GM18502 (cell line): Measurements from ENCODE around the gene NR1I3.
A peak's percentile ranks its signal among the peaks of the same experiment; 100 is the strongest.

Experiments used
- ATAC-seq: cut with Tn5 transposase; IDR thresholded peaks from one replicate; pipeline ENCODE4 v1.9.1; 2021; ENCODE audit warnings: mild to moderate bottlenecking; ENCODE audit not compliant: unreplicated experiment, poor library complexity

The NR1I3 gene

DNA sequence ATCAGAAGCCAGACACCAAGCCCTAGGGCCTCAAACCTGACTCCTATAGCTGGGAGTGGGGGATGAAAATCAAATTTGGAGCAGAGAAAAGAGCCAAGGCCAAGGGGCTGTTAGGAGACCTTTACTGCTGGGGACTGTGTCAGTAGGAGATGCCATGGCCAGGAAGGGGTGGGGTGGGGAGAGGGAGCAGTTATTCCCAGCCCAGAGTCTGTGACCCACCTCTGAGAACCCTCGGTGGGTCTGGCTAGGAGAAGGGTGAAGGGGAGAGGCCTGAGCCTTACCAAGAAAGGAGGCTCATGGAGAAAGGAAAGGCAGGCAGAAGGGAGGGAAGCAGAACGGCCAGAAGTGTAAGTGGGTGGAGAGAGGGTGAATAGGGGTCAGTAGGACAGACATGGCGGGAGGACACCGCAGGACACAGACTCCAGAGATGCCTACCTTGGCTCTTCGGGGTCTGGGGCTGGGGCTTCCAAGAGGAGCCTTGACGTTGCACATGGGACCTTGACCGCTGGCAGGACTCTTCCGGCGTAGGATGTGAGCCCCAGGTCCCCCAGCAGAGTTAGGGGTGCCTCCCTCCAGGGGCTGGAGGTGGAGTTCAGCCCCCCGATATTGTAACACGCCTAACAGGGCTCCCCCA, 40.3 kb downstream of the NR1I3 start:
- ATAC-seq, result no peak

DNA sequence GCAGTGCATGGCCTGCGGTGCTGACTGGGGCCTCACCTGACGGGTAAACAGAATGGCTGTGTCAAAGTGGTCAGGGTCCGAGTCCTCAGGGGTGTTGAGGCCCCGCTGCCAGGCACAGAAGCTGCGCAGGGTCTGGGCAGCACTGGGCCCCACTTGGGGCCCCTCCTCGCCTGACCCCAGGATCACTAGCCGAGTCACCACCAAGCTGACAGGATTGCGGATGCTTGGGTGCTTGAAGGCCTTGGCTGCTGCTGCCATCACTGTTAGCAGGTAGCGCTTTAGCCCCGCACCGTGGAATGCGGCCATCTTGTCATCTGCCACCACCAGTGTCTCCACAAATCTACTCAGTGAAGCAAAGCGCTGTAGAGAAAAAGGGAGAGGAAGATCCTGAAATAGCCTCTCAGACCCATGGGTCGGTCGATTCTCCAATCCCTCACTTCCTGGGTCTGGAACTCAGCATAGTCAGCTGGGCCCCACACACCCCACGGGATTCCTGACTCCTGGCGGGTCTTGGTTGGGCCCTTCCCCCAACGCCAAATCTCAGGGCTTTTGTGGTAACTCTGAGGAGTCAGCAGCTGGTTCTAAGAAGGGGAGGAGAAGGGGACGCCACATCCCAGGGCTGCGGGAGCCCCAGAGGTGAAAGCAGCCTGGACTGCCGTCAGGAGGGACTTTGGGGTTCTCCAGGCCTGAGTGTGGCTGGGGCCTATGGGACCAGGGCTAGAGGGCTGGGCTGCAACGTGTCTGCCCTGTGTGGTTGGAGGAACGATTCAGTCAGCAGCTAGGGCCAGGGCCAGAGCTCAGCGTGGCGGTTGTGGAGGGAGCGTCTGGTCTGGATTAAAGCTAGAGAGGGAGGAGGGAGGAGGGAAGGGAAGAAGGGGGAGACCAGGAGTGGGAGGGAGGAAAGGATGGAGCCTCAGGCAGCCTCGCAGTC, 41.2 kb downstream of the NR1I3 start:
- no peak for ATAC-seq

DNA sequence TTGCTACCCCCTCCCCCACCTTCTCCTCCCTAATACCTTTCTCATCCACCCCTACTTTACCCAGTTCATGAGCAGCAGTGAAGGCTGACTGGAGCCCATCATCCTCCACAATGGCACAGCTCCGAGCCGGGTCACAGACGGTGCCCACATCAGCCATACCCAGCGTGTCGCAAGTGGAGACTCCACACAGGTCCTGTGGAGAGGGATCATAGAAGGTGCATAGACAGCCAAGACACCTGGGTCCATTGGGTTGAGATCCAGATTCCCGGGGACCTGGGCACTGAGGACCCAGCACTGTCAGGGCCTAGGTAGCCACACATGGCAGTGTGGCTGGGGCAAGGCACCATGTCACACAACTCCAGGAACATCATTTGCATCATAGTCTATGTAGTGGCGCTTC, 41.9 kb downstream of the NR1I3 start:
- no peak for ATAC-seq

DNA sequence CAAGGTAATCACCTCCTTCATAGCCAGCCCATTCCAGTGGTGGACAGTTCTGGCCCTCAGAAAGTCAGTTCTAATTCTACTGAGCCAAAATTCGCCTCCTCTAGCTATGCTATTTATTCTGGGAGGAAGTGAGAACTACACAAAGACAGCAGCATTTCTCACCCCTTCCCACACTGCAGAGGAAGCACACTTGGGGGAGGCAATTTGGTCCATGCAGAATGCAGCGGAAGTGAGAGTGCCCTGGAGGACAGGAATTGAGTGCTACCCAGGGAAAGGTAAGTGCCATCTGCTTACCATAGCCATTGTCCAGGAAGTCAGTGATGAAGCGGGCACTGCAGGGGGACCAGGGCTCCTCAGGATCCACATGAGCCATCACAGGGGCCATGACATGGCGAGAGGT, 42.8 kb downstream of the NR1I3 start:
- ATAC-seq, result no peak

DNA sequence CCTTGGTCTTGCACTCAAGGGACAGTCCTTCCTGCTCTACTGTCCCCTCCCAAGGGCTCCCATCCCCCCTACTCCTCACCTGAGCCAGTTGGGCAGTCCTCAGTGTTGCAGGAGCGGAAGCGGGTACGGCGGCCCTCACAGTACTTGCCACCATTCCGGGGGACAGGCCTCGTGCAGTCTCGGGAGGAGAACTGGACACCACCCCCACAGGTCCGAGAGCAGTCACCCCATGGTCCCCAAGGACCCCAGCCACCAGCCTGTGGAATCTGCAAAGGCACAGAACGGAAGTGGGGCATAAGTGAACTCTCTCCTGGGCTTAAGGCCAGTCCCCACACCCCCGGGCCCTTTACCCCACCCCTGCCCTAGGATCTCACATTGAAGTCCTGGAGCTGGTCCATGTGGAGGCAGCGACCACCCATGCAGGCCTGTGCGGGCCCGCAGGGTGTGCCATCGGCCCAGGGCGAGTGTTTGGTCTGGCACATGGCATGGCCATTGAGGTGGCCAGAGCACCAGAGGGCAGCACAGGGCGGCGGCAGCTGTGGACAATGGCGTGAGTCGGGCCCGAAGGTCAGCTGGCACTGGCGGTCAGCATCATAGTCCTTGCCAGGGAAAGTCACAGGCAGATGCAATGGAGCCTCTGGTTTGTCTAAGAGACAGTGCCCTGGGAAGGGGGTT, 44.3 kb downstream of the NR1I3 start:
- ATAC-seq, result no peak

DNA sequence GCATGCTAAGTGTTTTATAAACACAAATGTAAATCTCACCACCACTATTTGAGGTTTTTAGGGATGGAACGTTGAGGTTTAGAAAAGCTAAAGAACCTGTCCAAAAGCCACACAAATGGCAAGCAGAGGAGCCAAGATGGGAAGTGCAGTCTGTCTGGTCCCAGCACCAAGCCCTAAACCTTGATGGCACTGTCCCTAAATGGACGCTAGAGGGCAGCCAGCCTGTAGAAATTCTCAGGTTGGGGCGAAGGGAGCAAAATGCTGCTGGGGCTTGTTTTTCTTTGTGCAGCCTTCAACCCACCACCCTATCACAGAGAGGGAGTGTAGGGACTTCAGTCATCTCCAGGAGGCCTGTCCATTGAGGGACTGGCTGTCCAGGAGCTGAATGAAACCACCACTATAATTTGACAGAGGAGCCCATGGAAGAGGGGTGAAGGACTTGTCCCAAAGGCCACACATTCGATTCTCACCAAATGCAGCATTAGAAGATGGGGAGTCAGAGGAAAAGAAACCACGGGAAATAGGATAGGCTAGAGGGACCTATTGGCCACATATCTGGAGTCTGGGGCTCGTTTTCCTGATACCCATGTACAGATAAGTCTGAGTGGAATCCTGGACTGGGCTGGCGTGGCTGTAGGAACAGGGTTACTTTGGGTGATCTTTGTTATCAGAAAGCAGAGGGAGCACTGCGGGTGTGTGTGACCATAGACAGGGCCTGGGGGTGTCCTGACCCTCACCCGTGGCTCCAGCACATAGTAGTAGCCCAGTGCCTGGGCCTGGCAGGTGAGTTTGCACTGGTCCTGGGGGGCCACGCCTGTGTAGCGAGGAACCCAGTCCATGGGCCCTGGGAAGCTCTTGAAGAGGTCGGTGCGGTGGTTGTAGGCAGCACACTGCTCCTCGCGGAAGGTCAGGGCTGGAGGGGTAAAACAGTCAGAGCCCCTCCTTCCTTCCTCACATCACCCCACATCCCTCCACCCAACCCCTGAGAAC, 45.2 kb downstream of the NR1I3 start:
- peak; percentile 61 for ATAC-seq

DNA sequence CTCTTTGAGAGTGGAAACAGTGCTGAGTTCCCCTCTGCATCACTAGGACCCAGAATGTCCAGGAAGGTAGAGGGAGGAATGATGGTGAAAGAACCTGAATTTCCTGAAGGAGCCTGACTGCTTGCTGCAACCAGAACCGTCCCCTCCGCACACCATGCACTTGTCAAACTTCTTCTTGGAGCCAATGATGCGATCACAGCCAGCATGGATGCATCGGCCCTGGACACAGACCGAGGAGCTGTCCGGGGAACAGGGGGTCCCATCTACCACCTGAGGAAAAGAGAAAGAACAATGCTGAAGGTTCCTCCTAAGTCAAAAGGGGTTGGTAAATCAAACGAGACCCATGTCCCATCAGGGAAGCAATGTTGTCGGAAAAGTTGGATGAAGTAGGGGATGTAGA, 46.0 kb downstream of the NR1I3 start:
- ATAC-seq, result no peak

DNA sequence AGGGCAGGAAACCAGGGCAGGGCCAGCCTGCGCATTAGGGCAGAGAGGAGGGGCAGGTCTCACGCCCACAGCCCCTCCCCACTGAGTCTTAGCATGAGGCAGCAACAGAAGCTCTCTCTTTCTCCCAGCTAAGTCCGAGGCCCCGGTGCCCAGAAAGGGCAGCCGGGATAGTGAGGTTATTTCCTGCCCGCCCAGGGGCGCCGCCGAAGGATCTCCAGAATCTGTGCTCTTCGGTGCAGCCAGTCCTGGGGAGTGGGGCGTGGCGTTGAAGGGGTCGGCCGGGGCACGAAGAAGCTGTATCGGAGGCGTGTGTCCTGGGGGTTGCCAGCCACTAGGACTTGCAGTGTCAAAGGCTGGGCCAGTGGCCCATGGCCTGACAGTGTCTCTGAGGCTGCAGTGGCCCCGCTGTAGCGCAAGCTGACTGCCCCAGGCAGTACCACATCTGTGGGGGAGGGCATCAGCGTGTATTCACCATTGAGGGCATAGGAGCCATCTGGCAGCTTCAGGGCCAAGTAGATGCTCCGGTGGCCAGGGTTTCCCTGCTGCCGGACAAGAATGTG, 47.0 kb downstream of the NR1I3 start:
- ATAC-seq, result no peak

DNA sequence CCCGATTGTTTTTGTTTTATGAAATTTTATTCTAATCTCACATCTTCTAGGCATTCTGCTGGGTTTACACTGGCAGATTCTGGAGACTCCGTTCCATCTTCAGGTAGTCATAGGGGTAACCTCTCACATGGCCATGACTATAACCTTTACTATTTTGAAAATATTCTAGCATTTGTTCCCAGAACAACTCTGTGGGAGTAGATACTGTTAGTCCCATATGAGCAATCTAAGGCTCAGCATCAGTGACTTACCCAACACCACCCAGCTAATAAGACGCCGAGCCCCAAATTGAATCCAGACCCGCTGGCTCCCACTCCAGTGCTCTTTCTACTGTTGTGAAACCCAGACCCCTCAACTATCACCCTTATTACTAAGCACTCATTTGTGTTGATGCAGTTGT, 49.0 kb downstream of the NR1I3 start:
- no peak for ATAC-seq

DNA sequence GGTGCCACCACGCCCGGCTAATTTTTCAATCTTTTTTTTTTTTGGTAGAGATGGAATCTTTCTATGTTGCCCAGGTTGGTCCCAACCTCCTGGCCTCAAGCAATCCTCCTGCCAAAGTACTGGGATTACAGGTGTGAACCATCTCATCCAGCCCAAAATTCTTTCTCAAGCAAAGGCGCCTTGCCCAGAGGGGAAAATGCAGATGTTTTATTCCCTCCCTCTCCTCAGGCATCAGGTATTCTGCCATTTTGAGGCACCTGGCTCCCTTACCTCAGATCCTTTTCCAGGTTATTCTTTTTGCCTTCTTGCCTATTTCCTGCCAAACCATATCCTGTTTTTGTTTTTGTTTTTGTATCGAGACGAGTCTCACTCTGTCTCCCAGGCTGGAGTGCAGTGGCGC, 49.6 kb downstream of the NR1I3 start:
- ATAC-seq, result no peak

DNA sequence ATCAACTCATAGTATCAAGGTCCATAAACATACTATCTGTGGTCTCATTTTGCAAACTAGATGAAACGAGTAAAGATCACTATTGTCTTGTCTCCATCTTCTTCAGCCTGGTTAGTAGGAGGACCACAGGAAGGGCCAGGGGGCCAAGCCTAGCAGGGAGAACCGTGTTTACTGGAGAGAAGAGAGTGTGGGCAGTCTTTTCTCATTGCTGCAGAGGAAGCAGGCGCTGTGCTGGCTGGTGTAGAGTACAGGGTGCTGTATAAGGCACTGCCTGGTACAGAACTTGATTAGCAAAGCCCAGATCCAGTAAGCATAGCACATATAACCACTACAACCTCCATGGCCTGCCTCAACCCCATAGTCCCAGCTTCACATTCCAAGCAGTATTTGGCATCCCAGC, 50.7 kb downstream of the NR1I3 start:
- no peak for ATAC-seq

DNA sequence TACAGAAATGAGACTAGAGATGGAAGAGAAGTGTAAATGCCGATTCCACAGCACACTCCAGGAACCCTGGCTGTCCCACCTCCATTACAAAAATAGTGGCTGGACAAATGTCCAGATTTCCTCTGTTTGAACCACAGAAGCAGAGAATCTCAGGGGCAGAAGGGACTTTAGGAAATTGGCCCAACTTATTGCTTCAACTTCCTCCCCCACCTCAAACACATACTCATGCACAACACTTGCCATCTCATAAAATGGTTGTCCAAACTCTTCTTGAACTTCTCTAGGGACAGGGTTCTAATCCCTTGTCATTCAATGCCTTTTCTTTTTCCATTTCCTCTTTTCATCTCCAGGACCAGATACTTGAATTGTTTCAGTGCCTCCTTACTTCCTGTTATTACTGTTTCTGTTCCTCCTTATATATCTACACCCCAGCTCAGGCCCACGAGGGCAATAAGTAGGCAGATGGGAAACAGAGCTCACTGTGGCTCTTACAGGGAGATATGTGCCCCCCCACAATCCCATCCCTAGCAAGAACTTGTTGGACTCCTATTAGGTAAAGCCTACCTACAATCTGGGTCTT, 52.2 kb downstream of the NR1I3 start:
- ATAC-seq, result peak; percentile 29

DNA sequence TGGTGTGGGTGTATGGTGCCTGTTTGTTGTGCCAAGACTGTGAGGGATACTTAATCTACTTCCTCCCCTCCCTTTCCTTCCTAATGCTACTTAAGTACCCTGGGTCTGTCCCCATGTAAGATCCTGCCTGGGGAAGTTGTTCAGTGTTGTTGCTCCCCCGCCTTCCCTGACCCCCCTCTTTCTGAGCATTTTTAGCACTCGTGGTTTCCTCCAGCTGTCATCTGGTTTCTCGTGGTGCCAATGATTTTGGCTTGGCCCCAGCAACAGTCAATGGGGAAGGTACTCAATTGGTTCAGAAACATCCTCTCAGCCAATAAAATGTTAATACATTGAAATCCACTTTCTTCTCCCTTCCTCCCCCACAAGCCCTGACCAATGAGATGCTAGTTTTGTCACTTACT, 52.7 kb downstream of the NR1I3 start:
- ATAC-seq, result peak; percentile 75

DNA sequence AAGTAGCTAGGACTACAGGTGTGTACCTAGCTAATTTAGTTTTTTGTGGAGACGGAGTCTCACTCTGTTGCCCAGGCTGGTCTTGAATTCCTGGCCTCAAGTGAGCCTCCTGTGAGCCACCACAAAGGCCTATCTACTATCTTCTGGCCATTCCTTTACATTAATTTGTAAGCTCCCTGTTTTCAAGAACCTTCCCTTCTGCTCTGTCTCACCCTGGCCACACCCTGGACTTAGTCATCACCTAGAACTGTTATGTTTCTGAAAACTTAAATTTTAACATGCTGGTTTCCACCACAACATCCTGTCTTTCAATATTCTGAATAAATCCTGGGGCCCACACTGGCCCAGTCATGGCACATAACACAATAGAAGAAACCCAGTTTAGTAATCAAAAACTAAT, 55.8 kb downstream of the NR1I3 start:
- ATAC-seq, result peak; percentile 49

DNA sequence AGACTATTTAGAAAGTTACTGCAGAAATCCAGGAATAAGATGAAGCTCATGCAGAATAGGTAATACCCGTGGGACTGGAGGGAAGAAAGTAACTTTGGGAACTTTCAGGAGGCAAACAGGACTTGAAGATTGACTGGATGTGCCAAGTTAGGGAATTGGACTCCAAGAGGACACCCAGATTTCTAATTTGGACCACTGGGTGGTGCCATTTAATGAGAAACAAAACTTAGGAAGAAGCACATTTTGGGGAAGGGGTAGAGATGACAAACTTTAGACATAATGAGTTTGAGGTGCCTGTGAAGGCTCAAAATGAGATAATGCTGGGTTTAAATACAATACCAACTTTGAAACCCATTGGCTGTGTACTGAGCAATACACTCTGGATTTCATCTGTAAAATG, 57.4 kb downstream of the NR1I3 start:
- ATAC-seq, result no peak

DNA sequence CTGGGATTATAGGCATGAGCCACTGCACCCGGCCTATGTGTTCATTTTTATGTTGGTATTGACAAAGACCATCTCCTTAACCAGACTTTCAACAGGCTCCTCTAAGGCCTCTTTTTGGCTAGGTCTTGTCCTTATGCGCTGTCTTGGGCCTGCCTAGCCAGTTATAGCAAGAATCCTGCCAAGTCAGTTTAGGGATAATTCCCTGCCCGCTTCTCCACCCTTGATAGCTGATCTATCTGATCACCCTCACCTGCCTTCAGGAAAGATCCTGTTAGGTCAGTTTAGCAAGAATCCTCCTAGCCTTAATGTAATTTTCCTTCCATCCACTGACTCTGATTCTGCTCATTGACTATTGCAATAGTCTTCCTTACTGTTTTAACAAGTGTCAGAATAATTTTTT, 58.3 kb downstream of the NR1I3 start:
- no peak for ATAC-seq
